ENCODE data around the gene SLC26A1.

- no peak for TF ChIP-seq PREB (CRISPR knock-in tag; IDR thresholded peaks at IDR 0.05; ENCODE audit: borderline replicate concordance)
- TF ChIP-seq, protein P1, sequence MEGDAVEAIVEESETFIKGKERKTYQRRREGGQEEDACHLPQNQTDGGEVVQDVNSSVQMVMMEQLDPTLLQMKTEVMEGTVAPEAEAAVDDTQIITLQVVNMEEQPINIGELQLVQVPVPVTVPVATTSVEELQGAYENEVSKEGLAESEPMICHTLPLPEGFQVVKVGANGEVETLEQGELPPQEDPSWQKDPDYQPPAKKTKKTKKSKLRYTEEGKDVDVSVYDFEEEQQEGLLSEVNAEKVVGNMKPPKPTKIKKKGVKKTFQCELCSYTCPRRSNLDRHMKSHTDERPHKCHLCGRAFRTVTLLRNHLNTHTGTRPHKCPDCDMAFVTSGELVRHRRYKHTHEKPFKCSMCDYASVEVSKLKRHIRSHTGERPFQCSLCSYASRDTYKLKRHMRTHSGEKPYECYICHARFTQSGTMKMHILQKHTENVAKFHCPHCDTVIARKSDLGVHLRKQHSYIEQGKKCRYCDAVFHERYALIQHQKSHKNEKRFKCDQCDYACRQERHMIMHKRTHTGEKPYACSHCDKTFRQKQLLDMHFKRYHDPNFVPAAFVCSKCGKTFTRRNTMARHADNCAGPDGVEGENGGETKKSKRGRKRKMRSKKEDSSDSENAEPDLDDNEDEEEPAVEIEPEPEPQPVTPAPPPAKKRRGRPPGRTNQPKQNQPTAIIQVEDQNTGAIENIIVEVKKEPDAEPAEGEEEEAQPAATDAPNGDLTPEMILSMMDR (IDR thresholded peaks at IDR 0.05): no peak
- no peak for TF ChIP-seq MAX (CRISPR knock-in tag; IDR thresholded peaks at IDR 0.05)
- no peak for TF ChIP-seq HMGXB4 (CRISPR knock-in tag; IDR thresholded peaks at IDR 0.05)
- no peak for TF ChIP-seq ATF6 (CRISPR knock-in tag; IDR thresholded peaks at IDR 0.05)
- TF ChIP-seq SMAD3 (CRISPR knock-in tag; IDR thresholded peaks at IDR 0.05; ENCODE audit: borderline replicate concordance): no peak
- no peak for TF ChIP-seq ESRRA (CRISPR knock-in tag; IDR thresholded peaks at IDR 0.05; ENCODE audit: borderline replicate concordance)
- no peak for TF ChIP-seq E2F1 (CRISPR knock-in tag; IDR thresholded peaks at IDR 0.05)
- no peak for TF ChIP-seq ZNF396 (CRISPR knock-in tag; IDR thresholded peaks at IDR 0.05; ENCODE audit: borderline replicate concordance)
- TF ChIP-seq ETV6 (CRISPR knock-in tag; IDR thresholded peaks at IDR 0.05): no peak
Observed at GRCh38 chr4:955161-955921, 37.9 kb downstream of the SLC26A1 start.
